Measurements from ENCODE around the gene SHMT2.

SHMT2 gene

GRCh38 chr12:57229634-57230380, at the start of gene SHMT2:
Gene SHMT2, plus strand, starts transcription at chr12:57229711. Its CDS starts 68 bp downstream, at chr12:57229779.
- peak; percentile 95 for DNase-seq (ENCODE audit: low spot score)

GRCh38 chr12:57180321-57180989, 49.1 kb upstream of the SHMT2 start:
- DNase-seq (ENCODE audit: low spot score): no peak

GRCh38 chr12:57181072-57181471, 48.4 kb upstream of the SHMT2 start:
- DNase-seq (ENCODE audit: low spot score): no peak

GRCh38 chr12:57181561-57182155, 47.9 kb upstream of the SHMT2 start:
- no peak for DNase-seq (ENCODE audit: low spot score)

GRCh38 chr12:57182918-57183575, 46.5 kb upstream of the SHMT2 start:
- peak; percentile 73 for DNase-seq (ENCODE audit: low spot score)

- DNase-seq (ENCODE audit: low spot score): no peak
Measured at GRCh38 chr12:57183939-57184725, 45.4 kb upstream of the SHMT2 start.

GRCh38 chr12:57185403-57185802, 44.1 kb upstream of the SHMT2 start:
- no peak for DNase-seq (ENCODE audit: low spot score)

GRCh38 chr12:57185906-57186508, 43.5 kb upstream of the SHMT2 start:
- no peak for DNase-seq (ENCODE audit: low spot score)

GRCh38 chr12:57187222-57188089, 42.1 kb upstream of the SHMT2 start:
- DNase-seq (ENCODE audit: low spot score): no peak

- DNase-seq (ENCODE audit: low spot score): no peak
Measured at GRCh38 chr12:57188090-57188425, 41.5 kb upstream of the SHMT2 start.

GRCh38 chr12:57190037-57190436, 39.5 kb upstream of the SHMT2 start:
- DNase-seq (ENCODE audit: low spot score): no peak

GRCh38 chr12:57190821-57191220, 38.7 kb upstream of the SHMT2 start:
- no peak for DNase-seq (ENCODE audit: low spot score)

- no peak for DNase-seq (ENCODE audit: low spot score)
Measured at GRCh38 chr12:57191410-57191809, 38.1 kb upstream of the SHMT2 start.

GRCh38 chr12:57192920-57193319, 36.6 kb upstream of the SHMT2 start:
- DNase-seq (ENCODE audit: low spot score): no peak

GRCh38 chr12:57193706-57194245, 35.7 kb upstream of the SHMT2 start:
- DNase-seq (ENCODE audit: low spot score): no peak

GRCh38 chr12:57194253-57194652, 35.3 kb upstream of the SHMT2 start:
- no peak for DNase-seq (ENCODE audit: low spot score)

- no peak for DNase-seq (ENCODE audit: low spot score)
Measured at GRCh38 chr12:57195186-57195585, 34.3 kb upstream of the SHMT2 start.

GRCh38 chr12:57195611-57196371, 33.7 kb upstream of the SHMT2 start:
- no peak for DNase-seq (ENCODE audit: low spot score)

GRCh38 chr12:57196439-57196838, 33.1 kb upstream of the SHMT2 start:
- DNase-seq (ENCODE audit: low spot score): no peak

GRCh38 chr12:57196956-57197355, 32.6 kb upstream of the SHMT2 start:
- no peak for DNase-seq (ENCODE audit: low spot score)

Data from CD4-positive, alpha-beta T cell treated with Interleukin-6 at 100 ng/mL for 8 hours (primary cell).